HG03378 (cell line): Measurements from ENCODE around the gene KRIT1.

Experiments used
- ATAC-seq: cut with Tn5 transposase; IDR thresholded peaks from one replicate; pipeline ENCODE4 v1.9.1; 2021; ENCODE audit warnings: mild to moderate bottlenecking, moderate library complexity; ENCODE audit not compliant: unreplicated experiment

Gene KRIT1

GRCh38 chr7:92156990-92157389, 88.7 kb downstream of the KRIT1 start:
- no peak for ATAC-seq

- ATAC-seq = no peak
Measured at GRCh38 chr7:92155108-92155739, 90.5 kb downstream of the KRIT1 start.

GRCh38 chr7:92150450-92151017, 95.2 kb downstream of the KRIT1 start:
- no peak for ATAC-seq

GRCh38 chr7:92149736-92150239, 95.9 kb downstream of the KRIT1 start:
- no peak for ATAC-seq
